GM18520 (cell line): ENCODE results near the gene PLEKHN1.

Experiments
- ATAC-seq: cut with Tn5 transposase; IDR thresholded peaks from one replicate; pipeline ENCODE4 v1.9.1; 2021; ENCODE audit not compliant: unreplicated experiment

The PLEKHN1 gene

GRCh38 chr1:1023700-1024099, 57.4 kb downstream of the PLEKHN1 start:
- ATAC-seq = no peak

- ATAC-seq = no peak
These were observed 58.0 kb downstream of the PLEKHN1 start for GRCh38 chr1:1024149-1024770.

GRCh38 chr1:1024771-1025699, 58.8 kb downstream of the PLEKHN1 start:
- ATAC-seq = no peak
